Measurements from ENCODE around the gene TBCK. TPM values are rescaled to one million over a fixed set of nuclear protein-coding genes. Genes with fewer than 3 reads are reported as not detected.

TBCK gene
- polyA plus RNA-seq, 1 donor (not counting 4 experiments of a cell fraction or from before 2014, with no cell fraction given): 19.3 TPM

DNA sequence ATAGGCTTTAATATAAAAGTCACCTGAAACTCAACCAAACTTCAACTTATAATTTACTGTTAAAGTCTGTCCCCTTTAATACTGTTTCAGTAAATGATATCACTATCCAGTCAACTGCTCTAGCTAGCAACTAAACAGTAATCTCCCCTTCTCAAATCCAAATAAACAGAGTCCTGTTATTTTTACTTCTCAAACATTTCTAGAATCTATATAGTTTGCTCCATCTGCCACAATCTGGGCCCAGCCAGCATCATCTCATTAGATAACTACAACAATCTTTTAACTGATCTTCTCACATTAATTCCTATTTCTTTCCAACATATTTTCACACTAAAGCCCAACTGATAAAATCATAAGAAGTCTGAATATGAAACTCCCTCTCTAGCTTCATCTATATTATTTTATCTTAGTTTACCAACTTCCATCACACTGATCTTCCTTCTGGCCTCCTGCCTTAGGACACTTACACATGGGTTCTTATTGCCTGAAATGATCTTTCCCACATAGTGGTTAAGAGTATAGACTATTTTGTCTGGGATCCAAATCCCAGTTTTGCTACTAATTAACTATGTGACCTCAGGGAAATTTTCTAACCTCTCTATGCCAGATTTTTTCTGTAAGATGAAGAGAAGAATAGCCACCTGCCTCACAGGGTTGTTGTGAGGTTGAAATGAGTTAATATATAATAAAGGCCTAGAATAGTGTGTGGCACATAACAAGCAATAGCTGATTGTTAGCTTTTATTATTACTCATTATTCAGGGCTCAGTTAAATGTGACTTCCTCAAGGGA is 18.6 kb downstream of the TBCK start:
- H3K9ac ChIP-seq (ENCODE audit: control insufficient read depth, extremely low read depth, insufficient read depth, low read length): no peak overlapping the region
- no peak overlapping the region for H3K27ac ChIP-seq (ENCODE audit: control insufficient read depth, insufficient read depth, low read length)
- H4K20me1 ChIP-seq (ENCODE audit: control insufficient read depth, extremely low read depth, insufficient read depth, low read length): no peaks in the 10 kb centered on the region
- H2AFZ ChIP-seq (ENCODE audit: control insufficient read depth, low read length): no peak overlapping the region
- dilution Hi-C loops (cut with MboI; ENCODE audit: extremely low pct_ligation_motif_present, low sequenced_read_pairs): no loop called here
- no peaks in the 10 kb centered on the region for H3K36me3 ChIP-seq (ENCODE audit: control insufficient read depth in 2 of 2, extremely low read depth in 1 of 2, insufficient read depth in 2 of 2, low read length in 2 of 2)
- H3K27me3 ChIP-seq (ENCODE audit: control insufficient read depth, extremely low read depth, insufficient read depth, low read length): no peaks in the 10 kb centered on the region
- H3K4me1 ChIP-seq (ENCODE audit: control insufficient read depth, extremely low read depth, insufficient read depth, low read length): no peaks in the 10 kb centered on the region
- FAIRE-seq: no peak
- H3K79me2 ChIP-seq (ENCODE audit: control insufficient read depth, insufficient read depth, low read length): no peaks in the 10 kb centered on the region
- DNase-seq (ENCODE audit: low read depth, low spot score): no peak
- TF ChIP-seq, protein P1, sequence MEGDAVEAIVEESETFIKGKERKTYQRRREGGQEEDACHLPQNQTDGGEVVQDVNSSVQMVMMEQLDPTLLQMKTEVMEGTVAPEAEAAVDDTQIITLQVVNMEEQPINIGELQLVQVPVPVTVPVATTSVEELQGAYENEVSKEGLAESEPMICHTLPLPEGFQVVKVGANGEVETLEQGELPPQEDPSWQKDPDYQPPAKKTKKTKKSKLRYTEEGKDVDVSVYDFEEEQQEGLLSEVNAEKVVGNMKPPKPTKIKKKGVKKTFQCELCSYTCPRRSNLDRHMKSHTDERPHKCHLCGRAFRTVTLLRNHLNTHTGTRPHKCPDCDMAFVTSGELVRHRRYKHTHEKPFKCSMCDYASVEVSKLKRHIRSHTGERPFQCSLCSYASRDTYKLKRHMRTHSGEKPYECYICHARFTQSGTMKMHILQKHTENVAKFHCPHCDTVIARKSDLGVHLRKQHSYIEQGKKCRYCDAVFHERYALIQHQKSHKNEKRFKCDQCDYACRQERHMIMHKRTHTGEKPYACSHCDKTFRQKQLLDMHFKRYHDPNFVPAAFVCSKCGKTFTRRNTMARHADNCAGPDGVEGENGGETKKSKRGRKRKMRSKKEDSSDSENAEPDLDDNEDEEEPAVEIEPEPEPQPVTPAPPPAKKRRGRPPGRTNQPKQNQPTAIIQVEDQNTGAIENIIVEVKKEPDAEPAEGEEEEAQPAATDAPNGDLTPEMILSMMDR (optimal IDR thresholded peaks at IDR 0.05 in 1 of 3, IDR thresholded peaks at IDR 0.05 in 1 of 3, conservative IDR thresholded peaks at IDR 0.05 in 1 of 3; ENCODE audit: extremely low read depth in 1 of 3, insufficient read depth in 2 of 3, low read length in 3 of 3): no peak
- no peak for TF ChIP-seq EZH2 (IDR thresholded peaks at IDR 0.05; ENCODE audit: low read length)
- H3K9me1 ChIP-seq (ENCODE audit: control insufficient read depth, extremely low read depth, insufficient read depth, low read length): no peaks in the 10 kb centered on the region
- no peak overlapping the region for H3K4me2 ChIP-seq (ENCODE audit: control insufficient read depth, extremely low read depth, insufficient read depth, low read depth, low read length)
- no peaks in the 10 kb centered on the region for H3K9me3 ChIP-seq (ENCODE audit: control insufficient read depth, low read depth, low read length)
- H3K4me3 ChIP-seq (ENCODE audit: control insufficient read depth in 2 of 3, extremely low read depth in 1 of 3, insufficient read depth in 2 of 3, low read depth in 1 of 3, low read length in 3 of 3): no peak overlapping the region

DNA sequence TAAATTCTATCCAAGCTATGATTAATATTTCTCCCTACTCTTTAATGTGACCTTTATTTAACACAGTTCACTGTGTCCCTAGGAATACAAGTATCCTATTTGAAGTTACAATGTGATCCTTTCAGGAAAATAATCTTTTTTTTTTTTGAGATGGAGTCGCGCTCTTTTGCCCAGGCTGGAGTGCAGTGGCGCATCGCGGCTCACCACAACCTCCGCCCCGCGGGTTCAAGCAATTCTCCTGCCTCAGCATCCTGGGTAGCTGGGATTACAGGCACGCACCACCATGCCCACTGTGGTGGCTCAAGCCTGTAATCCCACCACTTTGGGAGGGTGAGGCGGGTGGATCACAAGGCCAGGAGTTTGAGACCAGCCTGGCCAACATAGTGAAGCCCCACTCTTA is 21.9 kb downstream of the TBCK start:
- no peak for DNase-seq (ENCODE audit: low read depth, low spot score)
- H4K20me1 ChIP-seq (ENCODE audit: control insufficient read depth, extremely low read depth, insufficient read depth, low read length): no peaks in the 10 kb centered on the region
- dilution Hi-C loops (cut with MboI; ENCODE audit: extremely low pct_ligation_motif_present, low sequenced_read_pairs): no loop called here

More for the DNA sequence above, 21.9 kb downstream of the TBCK start:
- H3K79me2 ChIP-seq (ENCODE audit: control insufficient read depth, insufficient read depth, low read length): no peaks in the 10 kb centered on the region
- H2AFZ ChIP-seq (ENCODE audit: control insufficient read depth, low read length): no peak overlapping the region
- H3K36me3 ChIP-seq (ENCODE audit: control insufficient read depth in 2 of 2, extremely low read depth in 1 of 2, insufficient read depth in 2 of 2, low read length in 2 of 2): peaks cover 0 to 5% of the 10 kb centered on the region in 2 experiments
- no peaks in the 10 kb centered on the region for H3K4me1 ChIP-seq (ENCODE audit: control insufficient read depth, extremely low read depth, insufficient read depth, low read length)
- no peaks in the 10 kb centered on the region for H3K9me3 ChIP-seq (ENCODE audit: control insufficient read depth, low read depth, low read length)
- H3K9me1 ChIP-seq (ENCODE audit: control insufficient read depth, extremely low read depth, insufficient read depth, low read length): no peaks in the 10 kb centered on the region
- TF ChIP-seq EZH2 (IDR thresholded peaks at IDR 0.05; ENCODE audit: low read length): no peak
- TF ChIP-seq, protein P1 (optimal IDR thresholded peaks at IDR 0.05 in 1 of 3, IDR thresholded peaks at IDR 0.05 in 1 of 3, conservative IDR thresholded peaks at IDR 0.05 in 1 of 3; ENCODE audit: extremely low read depth in 1 of 3, insufficient read depth in 2 of 3, low read length in 3 of 3): no peak
- no peak overlapping the region for H3K27ac ChIP-seq (ENCODE audit: control insufficient read depth, insufficient read depth, low read length)
- H3K9ac ChIP-seq (ENCODE audit: control insufficient read depth, extremely low read depth, insufficient read depth, low read length): no peak overlapping the region
- no peak overlapping the region for H3K4me3 ChIP-seq (ENCODE audit: control insufficient read depth in 2 of 3, extremely low read depth in 1 of 3, insufficient read depth in 2 of 3, low read depth in 1 of 3, low read length in 3 of 3)
- no peaks in the 10 kb centered on the region for H3K27me3 ChIP-seq (ENCODE audit: control insufficient read depth, extremely low read depth, insufficient read depth, low read length)
- H3K4me2 ChIP-seq (ENCODE audit: control insufficient read depth, extremely low read depth, insufficient read depth, low read depth, low read length): no peak overlapping the region
- FAIRE-seq: no peak
